CD4-positive, alpha-beta T cell (primary cell): ENCODE measurements around the gene LYSMD1. TPM values are rescaled to one million over a fixed set of nuclear protein-coding genes. Genes with fewer than 3 reads are reported as not detected.

ENCODE experiments used
- ATAC-seq: fragments of 200-7000 bp; cut with Tn5 transposase; one replicate; pipeline ENCODE4 v1.10.0; 2022; ENCODE audit warnings: mild to moderate bottlenecking; ENCODE audit not compliant: poor library complexity
- CTCF ChIA-PET: fragments of 350-600 bp; sonication (Branson Sonifier 250); formaldehyde crosslinking; loops from one replicate; lab custom pipeline; 2021; ENCODE audit warnings: antibody characterized with exemption, inconsistent platforms; lab: Charles Lee
- POLR2A ChIA-PET: fragments of 350-600 bp; sonication (Branson Sonifier 250); formaldehyde crosslinking; loops from one replicate; lab custom pipeline; 2021; ENCODE audit warnings: antibody characterized with exemption, inconsistent platforms; lab: Charles Lee
- DNase-seq, 14 experiments: peaks; one replicate each; pipeline ENCODE4 v3.0.0-alpha.2; 2013 to 2020; ENCODE audit warnings: mixed read lengths in 2 of 14
- H3K27ac ChIP-seq, 2 donors: one replicate each; pipeline versions ENCODE4 v1.5.1 to v1.7.0; 2013; ENCODE audit warnings: low read length in 2 of 2, low read depth in 1 of 2, mild to moderate bottlenecking in 1 of 2
- H3K27me3 ChIP-seq, 2 experiments: 1 replicate in 1 of 2; 2 replicates in 1 of 2; pipeline versions ENCODE4 v1.6.1 to v1.7.0; 2013; ENCODE audit warnings: low read length in 2 of 2, control low read depth in 1 of 2, mild to moderate bottlenecking in 1 of 2, moderate library complexity in 1 of 2; ENCODE audit not compliant: insufficient read depth in 2 of 2, control insufficient read depth in 1 of 2
- H3K36me3 ChIP-seq: one replicate; pipeline ENCODE4 v1.6.1; 2013; ENCODE audit warnings: low read length, control low read depth; ENCODE audit not compliant: insufficient read depth
- H3K4me1 ChIP-seq: one replicate; pipeline ENCODE4 v1.6.1; 2013; ENCODE audit warnings: low read length, control low read depth; ENCODE audit not compliant: insufficient read depth
- H3K4me3 ChIP-seq: one replicate; pipeline ENCODE4 v1.5.1; 2013; ENCODE audit warnings: mild to moderate bottlenecking, low read length, moderate library complexity
- H3K9me3 ChIP-seq, 2 experiments: 1 replicate in 1 of 2; 2 replicates in 1 of 2; pipeline versions ENCODE4 v1.6.1 to v1.7.0; 2013; ENCODE audit warnings: low read length in 2 of 2, mild to moderate bottlenecking in 2 of 2, control low read depth in 1 of 2, moderate library complexity in 1 of 2; ENCODE audit not compliant: control insufficient read depth in 1 of 2, insufficient read depth in 1 of 2
- H3K27ac Mint-ChIP-seq: one replicate; pipeline ENCODE4 v1.8.0; 2020; ENCODE audit warnings: mixed read lengths
- H3K27me3 Mint-ChIP-seq: one replicate; pipeline ENCODE4 v1.8.0; 2021; ENCODE audit warnings: mixed read lengths
- H3K36me3 Mint-ChIP-seq: one replicate; pipeline ENCODE4 v1.8.0; 2021; ENCODE audit warnings: low read depth, mixed read lengths
- H3K4me1 Mint-ChIP-seq: one replicate; pipeline ENCODE4 v1.8.0; 2021; ENCODE audit warnings: low read depth, mixed read lengths
- H3K4me3 Mint-ChIP-seq: one replicate; pipeline ENCODE4 v1.8.0; 2020; ENCODE audit warnings: mild to moderate bottlenecking, mixed read lengths
- H3K9me3 Mint-ChIP-seq: one replicate; pipeline ENCODE4 v1.8.0; 2020; ENCODE audit warnings: mixed read lengths
- intact Hi-C, 2 experiments: fragments of 100-400 bp; cut with DNase I in 1 of 2; cut with micrococcal nuclease in 1 of 2; formaldehyde crosslinking; loops; one replicate each; pipeline versions ENCODE4 v1.15.1 to v1.9.0; 2023 to 2025; cut with DNase I, micrococcal nuclease
- total RNA-seq, 174 experiments: library from RNA in 2 of 174; stranded (reverse) in 2 of 174; gene quantifications; one replicate each; pipeline ENCODE4 v1.2.3 and lab custom pipeline; 2021 to 2026
- TF ChIP-seq, protein P1 (sequence below): fragments of 200-600 bp; IDR thresholded peaks from one replicate; pipeline ENCODE4 v1.8.0; 2022; ENCODE audit warnings: antibody characterized with exemption, mild to moderate bottlenecking

Gene LYSMD1
- total RNA-seq, 2 experiments from 2014 or later = 0.55 to 0.67 TPM

DNA sequence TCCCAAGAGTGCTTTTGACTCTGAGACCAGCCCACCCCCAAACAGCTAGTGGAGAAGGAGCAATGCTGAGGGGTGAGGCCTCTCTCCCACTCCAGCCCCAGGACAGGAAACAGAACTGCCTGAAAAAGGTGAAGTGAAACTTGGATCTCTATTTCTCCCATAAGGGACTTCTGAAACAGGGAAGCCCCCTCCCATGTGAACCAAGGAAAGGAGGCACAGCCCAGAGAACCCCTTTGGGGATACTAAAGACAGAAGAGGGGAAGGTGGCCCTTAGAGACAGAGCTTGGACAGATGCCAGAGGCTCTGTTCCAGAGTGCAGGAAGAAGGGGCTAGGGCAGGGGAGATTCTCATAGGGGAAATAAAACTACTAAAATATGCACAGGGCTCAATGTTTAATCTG is 6.3 kb downstream of the LYSMD1 start:
- intact Hi-C loops = loop anchor here (5.0 to 10.0 kb wide), 3 partner anchors 152 to 695 kb away; partner anchors contain the start of genes ENSA (in 1 of the 2), MINDY1 (in 1 of the 2) and PRUNE1 (in 1 of the 2)
- H3K36me3 ChIP-seq = peaks cover 35% of the 10 kb centered on the region
- H3K4me1 Mint-ChIP-seq = peaks cover 76% of the 10 kb centered on the region
- DNase-seq = peak in 1 of 14 experiments; percentile 36
- peak overlapping the region; percentile 77 for H3K4me3 ChIP-seq
- H3K9me3 ChIP-seq = no peaks in the 10 kb centered on the region
- ChIA-PET CTCF (interaction anchor here (1.0 to 7.8 kb wide), 3 partner anchors 58 to 163 kb away, joined by 3 to 61 read pairs (median 49); no protein-coding TSS in a partner anchor), POLR2A (interaction anchor here (0.7 to 4.0 kb wide), 6 partner anchors 13 to 112 kb away, joined by 3 to 37 read pairs (median 4); partner anchors contain the start of genes C1orf56, SEMA6C and VPS72)
- ATAC-seq = no peak
- no peaks in the 10 kb centered on the region for H3K9me3 Mint-ChIP-seq
- H3K27ac Mint-ChIP-seq = peak overlapping the region; percentile 85
- no peaks in the 10 kb centered on the region for H3K27me3 ChIP-seq
- peak overlapping the region; percentile 75 for H3K4me3 Mint-ChIP-seq
- peaks cover 69% of the 10 kb centered on the region for H3K36me3 Mint-ChIP-seq
- H3K4me1 ChIP-seq = peaks cover 59% of the 10 kb centered on the region
- TF ChIP-seq, protein P1, sequence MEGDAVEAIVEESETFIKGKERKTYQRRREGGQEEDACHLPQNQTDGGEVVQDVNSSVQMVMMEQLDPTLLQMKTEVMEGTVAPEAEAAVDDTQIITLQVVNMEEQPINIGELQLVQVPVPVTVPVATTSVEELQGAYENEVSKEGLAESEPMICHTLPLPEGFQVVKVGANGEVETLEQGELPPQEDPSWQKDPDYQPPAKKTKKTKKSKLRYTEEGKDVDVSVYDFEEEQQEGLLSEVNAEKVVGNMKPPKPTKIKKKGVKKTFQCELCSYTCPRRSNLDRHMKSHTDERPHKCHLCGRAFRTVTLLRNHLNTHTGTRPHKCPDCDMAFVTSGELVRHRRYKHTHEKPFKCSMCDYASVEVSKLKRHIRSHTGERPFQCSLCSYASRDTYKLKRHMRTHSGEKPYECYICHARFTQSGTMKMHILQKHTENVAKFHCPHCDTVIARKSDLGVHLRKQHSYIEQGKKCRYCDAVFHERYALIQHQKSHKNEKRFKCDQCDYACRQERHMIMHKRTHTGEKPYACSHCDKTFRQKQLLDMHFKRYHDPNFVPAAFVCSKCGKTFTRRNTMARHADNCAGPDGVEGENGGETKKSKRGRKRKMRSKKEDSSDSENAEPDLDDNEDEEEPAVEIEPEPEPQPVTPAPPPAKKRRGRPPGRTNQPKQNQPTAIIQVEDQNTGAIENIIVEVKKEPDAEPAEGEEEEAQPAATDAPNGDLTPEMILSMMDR = no peak
- no peaks in the 10 kb centered on the region for H3K27me3 Mint-ChIP-seq
- H3K27ac ChIP-seq = peak overlapping the region; percentile 29 to 56

DNA sequence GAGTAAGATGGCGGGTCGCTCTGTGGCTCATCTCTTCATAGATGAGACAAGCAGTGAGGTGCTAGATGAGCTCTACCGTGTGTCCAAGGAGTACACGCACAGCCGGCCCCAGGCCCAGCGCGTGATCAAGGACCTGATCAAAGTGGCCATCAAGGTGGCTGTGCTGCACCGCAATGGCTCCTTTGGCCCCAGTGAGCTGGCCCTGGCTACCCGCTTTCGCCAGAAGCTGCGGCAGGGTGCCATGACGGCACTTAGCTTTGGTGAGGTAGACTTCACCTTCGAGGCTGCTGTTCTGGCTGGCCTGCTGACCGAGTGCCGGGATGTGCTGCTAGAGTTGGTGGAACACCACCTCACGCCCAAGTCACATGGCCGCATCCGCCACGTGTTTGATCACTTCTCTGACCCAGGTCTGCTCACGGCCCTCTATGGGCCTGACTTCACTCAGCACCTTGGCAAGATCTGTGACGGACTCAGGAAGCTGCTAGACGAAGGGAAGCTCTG is 6.9 kb downstream of the LYSMD1 start:
- Histone ChIP-seq H3K27ac (peak overlapping the region; percentile 29 to 56), H3K4me3 (peak overlapping the region; percentile 77), H3K27me3 (no peaks in the 10 kb centered on the region), H3K4me1 (peaks cover 59% of the 10 kb centered on the region), H3K9me3 (no peaks in the 10 kb centered on the region), H3K36me3 (peaks cover 32% of the 10 kb centered on the region)
- no peaks in the 10 kb centered on the region for H3K9me3 Mint-ChIP-seq
- intact Hi-C loops = loop anchor here (5.0 to 10.0 kb wide), 3 partner anchors 152 to 694 kb away; partner anchors contain the start of genes ENSA (in 1 of the 2), MINDY1 (in 1 of the 2) and PRUNE1 (in 1 of the 2)
- ATAC-seq (no peak), DNase-seq (peak in 1 of 14 experiments; percentile 43)
- peak overlapping the region; percentile 85 for H3K27ac Mint-ChIP-seq
- ChIA-PET CTCF (interaction anchor here (1.0 to 7.8 kb wide), 3 partner anchors 57 to 163 kb away, joined by 3 to 61 read pairs (median 49); no protein-coding TSS in a partner anchor), POLR2A (interaction anchor here (0.7 to 4.3 kb wide), 10 partner anchors 8 to 123 kb away, joined by 3 to 64 read pairs (median 16); partner anchors contain the start of genes C1orf56, CDC42SE1, LYSMD1 and MLLT11)
- no peaks in the 10 kb centered on the region for H3K27me3 Mint-ChIP-seq
- peaks cover 73% of the 10 kb centered on the region for H3K4me1 Mint-ChIP-seq
- TF ChIP-seq, protein P1 = no peak
- H3K36me3 Mint-ChIP-seq = peaks cover 64% of the 10 kb centered on the region
- H3K4me3 Mint-ChIP-seq = peak overlapping the region; percentile 99

DNA sequence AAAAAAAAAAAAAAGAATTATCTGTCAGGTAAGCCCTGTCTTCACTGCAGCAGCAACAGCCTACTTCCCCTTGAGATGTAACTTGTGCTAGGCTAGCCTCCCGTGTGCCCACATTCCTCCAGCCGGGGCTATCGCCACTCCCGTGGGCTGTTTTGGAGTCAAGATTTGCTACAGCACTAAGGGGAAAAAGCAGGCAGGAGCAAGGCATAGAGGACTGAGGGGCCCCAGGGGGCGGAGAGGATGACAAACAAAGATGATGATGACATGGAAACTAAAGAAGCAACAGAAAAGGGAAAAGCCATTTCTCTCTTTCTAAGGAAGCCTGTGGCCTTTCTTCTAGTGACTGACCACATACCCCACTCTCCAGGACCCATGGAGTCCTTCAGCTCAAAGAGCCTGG is 7.4 kb downstream of the LYSMD1 start:
- H3K27me3 Mint-ChIP-seq = no peaks in the 10 kb centered on the region
- H3K4me1 ChIP-seq = peaks cover 57% of the 10 kb centered on the region
- peaks cover 32% of the 10 kb centered on the region for H3K36me3 ChIP-seq
- peak overlapping the region; percentile 99 for H3K4me3 Mint-ChIP-seq
- peak overlapping the region; percentile 77 for H3K4me3 ChIP-seq
- H3K27me3 ChIP-seq = no peaks in the 10 kb centered on the region
- ATAC-seq (no peak), DNase-seq (peak in 2 of 14 experiments; percentile 28 to 30)
- ChIA-PET POLR2A (interaction anchor here (0.9 to 4.3 kb wide), 17 partner anchors 8 to 461 kb away, joined by 3 to 64 read pairs (median 13); partner anchors contain the start of genes C1orf56, CDC42SE1, GOLPH3L and LYSMD1), CTCF (interaction anchor here (0.7 to 7.8 kb wide), 4 partner anchors 57 to 162 kb away, joined by 3 to 61 read pairs (median 26); no protein-coding TSS in a partner anchor)
- H3K36me3 Mint-ChIP-seq = peaks cover 60% of the 10 kb centered on the region
- H3K9me3 Mint-ChIP-seq = no peaks in the 10 kb centered on the region
- H3K4me1 Mint-ChIP-seq = peaks cover 73% of the 10 kb centered on the region
- TF ChIP-seq, protein P1 = no peak
- H3K9me3 ChIP-seq = no peaks in the 10 kb centered on the region
- intact Hi-C loops = loop anchor here (5.0 to 10.0 kb wide), 3 partner anchors 151 to 694 kb away; partner anchors contain the start of genes ENSA (in 1 of the 2), MINDY1 (in 1 of the 2) and PRUNE1 (in 1 of the 2)
- peak overlapping the region; percentile 85 for H3K27ac Mint-ChIP-seq
- H3K27ac ChIP-seq = peak overlapping the region; percentile 29 to 56
